Fibroblast of villous mesenchyme (primary cell): ENCODE data around the gene LAMA4. TPM values are rescaled to one million over a fixed set of nuclear protein-coding genes. Genes with fewer than 3 reads are reported as not detected.

Source experiments
- DNase-seq: peaks from one replicate; pipeline ENCODE4 v3.0.0-alpha.2; 2010; ENCODE audit warnings: low read depth
- H3K4me3 ChIP-seq: 2 replicates; pipeline ENCODE4 v1.5.1; 2011; ENCODE audit warnings: low read depth, mild to moderate bottlenecking, low read length
- CTCF ChIP-seq: IDR thresholded peaks from 2 replicates; pipeline ENCODE4 v1.5.1; 2012; ENCODE audit warnings: low read depth, mild to moderate bottlenecking, low read length; ENCODE audit not compliant: insufficient read depth
- total RNA-seq: library from RNA; depleted of rRNA; stranded (reverse); fragments of >200 nt; gene quantifications from 2 replicates; pipeline ENCODE4 v1.2.3, GENCODE V29; 2012

LAMA4 gene
- total RNA-seq, 1 donor = 481 TPM

DNA sequence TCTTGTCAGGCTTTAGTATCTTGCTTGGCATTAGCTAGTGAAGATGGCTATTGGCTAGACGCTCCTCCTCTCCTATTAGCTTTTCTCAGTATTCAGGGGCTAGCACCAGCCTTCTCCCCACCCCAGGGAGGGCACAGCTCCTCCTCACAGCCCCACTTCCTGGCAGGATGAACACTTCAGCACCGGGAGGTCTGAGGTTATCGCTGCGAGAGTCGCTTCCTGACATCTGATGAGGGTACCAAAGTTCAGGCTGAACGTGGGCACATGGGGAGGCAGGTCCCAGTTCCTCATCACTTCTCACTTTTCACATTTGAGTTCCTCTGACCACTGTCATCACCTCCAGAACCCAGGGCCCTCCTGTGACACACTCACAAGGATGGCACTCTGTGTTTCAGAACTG lies 66.6 kb downstream of the LAMA4 start:
- no peak overlapping the region for H3K4me3 ChIP-seq
- DNase-seq = no peak
- TF ChIP-seq CTCF = no peak

- DNase-seq = no peak
- no peak for TF ChIP-seq CTCF
- no peak overlapping the region for H3K4me3 ChIP-seq
Observed at GRCh38 chr6:112184951-112185350, 69.4 kb downstream of the LAMA4 start.

GRCh38 chr6:112183271-112183671 lies 71.1 kb downstream of the LAMA4 start:
- DNase-seq = peak; percentile 53
- no peak overlapping the region for H3K4me3 ChIP-seq
- TF ChIP-seq CTCF = no peak

DNA sequence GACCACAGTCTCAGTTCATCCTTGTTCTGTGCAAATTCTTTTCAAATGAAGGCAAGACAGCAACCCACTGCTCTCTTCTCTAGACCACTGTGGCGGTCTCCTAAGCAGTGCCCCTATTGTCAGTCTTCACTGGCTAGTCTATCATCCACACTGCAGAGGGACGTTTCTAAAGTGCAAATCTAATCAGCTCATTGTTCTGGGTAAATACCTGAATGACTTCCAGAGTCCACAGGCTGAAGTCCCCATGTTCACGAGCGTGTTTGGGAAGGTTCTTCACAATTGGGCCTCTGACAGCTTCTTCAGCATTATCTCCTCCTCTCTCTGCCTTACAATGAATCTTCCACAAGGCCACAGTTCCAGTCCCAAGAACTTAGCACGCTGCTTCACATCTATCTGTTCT lies 73.2 kb downstream of the LAMA4 start:
- no peak overlapping the region for H3K4me3 ChIP-seq
- TF ChIP-seq CTCF = no peak
- no peak for DNase-seq

- TF ChIP-seq CTCF = peak; percentile 63
Observed at GRCh38 chr6:112180095-112180820, 74.1 kb downstream of the LAMA4 start.

GRCh38 chr6:112179631-112180030 lies 74.7 kb downstream of the LAMA4 start:
- no peak for TF ChIP-seq CTCF
- H3K4me3 ChIP-seq = no peak overlapping the region
- no peak for DNase-seq

More at GRCh38 chr6:112180095-112180820, 74.1 kb downstream of the LAMA4 start:
- DNase-seq = peak; percentile 91
- H3K4me3 ChIP-seq = no peak overlapping the region

- H3K4me3 ChIP-seq = no peak overlapping the region
- DNase-seq = no peak
- TF ChIP-seq CTCF = no peak
Observed at GRCh38 chr6:112178846-112179245, 75.5 kb downstream of the LAMA4 start.
